Ishikawa (cell line): ENCODE measurements around the gene APBB2.

Experiments
- CEBPB ChIP-seq: IDR thresholded peaks from 2 replicates; pipeline ENCODE4 v1.6.1; 2012
- CREB1 ChIP-seq: IDR thresholded peaks from 2 replicates; pipeline ENCODE4 v1.6.1; 2012; ENCODE audit warnings: low read depth
- EGR1 ChIP-seq: IDR thresholded peaks from 2 replicates; pipeline ENCODE4 v1.6.1; 2012
- EP300 ChIP-seq: IDR thresholded peaks from 2 replicates; pipeline ENCODE4 v1.6.1; 2012; ENCODE audit warnings: borderline replicate concordance
- FOXM1 ChIP-seq: IDR thresholded peaks from 2 replicates; pipeline ENCODE4 v1.6.1; 2012; ENCODE audit warnings: low read depth, borderline replicate concordance
- NFIC ChIP-seq: IDR thresholded peaks from 2 replicates; pipeline ENCODE4 v1.6.1; 2012
- RAD21 ChIP-seq: IDR thresholded peaks from 2 replicates; pipeline ENCODE4 v1.6.1; 2012; ENCODE audit warnings: low read depth
- TAF1 ChIP-seq: IDR thresholded peaks from 2 replicates; pipeline ENCODE4 v1.6.1; 2012; ENCODE audit warnings: low read depth, mild to moderate bottlenecking
- TCF12 ChIP-seq: IDR thresholded peaks from 2 replicates; pipeline ENCODE4 v1.6.1; 2012; ENCODE audit warnings: low read depth
- TEAD4 ChIP-seq: IDR thresholded peaks from 2 replicates; pipeline ENCODE4 v1.6.1; 2012
- YY1 ChIP-seq: IDR thresholded peaks from 2 replicates; pipeline ENCODE4 v1.6.1; 2012; ENCODE audit warnings: low read depth
- ZBTB7A ChIP-seq: IDR thresholded peaks from 2 replicates; pipeline ENCODE4 v1.6.1; 2012; ENCODE audit warnings: low read depth
- TF ChIP-seq, protein P1 (sequence below): IDR thresholded peaks from 2 replicates; pipeline ENCODE4 v1.6.1; 2012; ENCODE audit warnings: low read depth, mild to moderate bottlenecking
- TF ChIP-seq, protein P2 (sequence below): IDR thresholded peaks from 2 replicates; pipeline ENCODE4 v1.6.1; 2012
- TF ChIP-seq, protein P3 (sequence below): IDR thresholded peaks from 2 replicates; pipeline ENCODE4 v1.6.1; 2012

Gene APBB2

DNA sequence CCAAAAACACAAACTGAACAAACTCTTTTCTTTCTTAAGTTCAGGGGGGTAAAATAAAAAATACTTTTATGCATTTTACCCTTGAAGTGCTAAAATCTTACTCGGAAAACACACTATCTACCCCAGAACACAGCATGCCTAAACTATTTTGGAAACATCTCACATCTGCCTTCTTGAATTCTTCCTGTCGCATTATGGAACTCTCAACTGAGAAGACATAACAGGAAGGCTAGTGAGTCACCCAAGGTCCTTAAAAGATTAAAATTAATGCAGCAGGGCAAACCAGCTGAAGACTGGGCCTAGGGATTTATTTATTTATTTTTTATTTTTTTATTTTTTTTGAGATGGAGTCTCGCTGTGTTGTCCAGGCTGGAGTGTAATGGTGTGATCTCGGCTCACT is 208.2 kb downstream of the APBB2 start:
- TF ChIP-seq EP300 (no peak), TEAD4 (no peak)

DNA sequence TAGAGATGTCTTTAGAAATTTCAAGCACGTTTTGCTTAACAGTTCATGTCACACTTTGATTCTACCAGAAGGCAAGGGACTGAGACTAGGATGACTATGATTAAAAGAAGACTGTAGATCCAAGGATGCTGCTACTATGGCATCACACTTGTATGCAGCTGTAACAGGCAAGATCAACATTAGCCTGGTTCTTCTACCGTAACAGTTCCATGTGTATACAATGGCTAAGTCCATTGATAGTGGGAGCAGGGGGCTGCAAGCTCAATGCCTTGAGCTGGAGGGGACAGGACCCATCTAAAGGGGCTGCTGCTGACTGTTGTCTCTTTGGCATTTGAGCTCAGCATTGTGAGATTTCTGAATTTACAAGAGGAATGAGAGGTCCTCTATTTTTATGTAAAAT is 212.0 kb downstream of the APBB2 start:
- no peak for TF ChIP-seq NFIC
- no peak for TF ChIP-seq FOXM1
- TF ChIP-seq TCF12: no peak
- no peak for TF ChIP-seq YY1
- no peak for TF ChIP-seq EGR1
- TF ChIP-seq CEBPB: no peak

DNA sequence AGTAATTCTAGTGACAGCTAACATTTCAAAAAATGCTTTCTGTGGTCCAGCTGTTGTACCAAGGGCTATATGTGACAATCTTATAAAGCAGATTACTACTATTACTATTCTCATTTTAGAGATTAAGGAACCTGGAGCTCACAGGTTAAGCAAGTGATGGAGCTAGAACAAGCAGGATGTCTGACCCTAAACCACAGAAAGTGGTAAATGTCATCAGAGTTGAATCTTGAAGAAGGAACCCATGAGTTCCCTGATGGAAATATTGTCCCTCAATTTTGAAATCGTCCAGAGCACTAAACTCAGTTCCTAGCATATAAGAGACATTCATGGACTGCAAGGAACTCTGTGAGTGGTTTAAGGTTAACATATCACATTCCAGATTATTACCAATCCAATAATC is 214.0 kb downstream of the APBB2 start:
- no peak for TF ChIP-seq ZBTB7A

DNA sequence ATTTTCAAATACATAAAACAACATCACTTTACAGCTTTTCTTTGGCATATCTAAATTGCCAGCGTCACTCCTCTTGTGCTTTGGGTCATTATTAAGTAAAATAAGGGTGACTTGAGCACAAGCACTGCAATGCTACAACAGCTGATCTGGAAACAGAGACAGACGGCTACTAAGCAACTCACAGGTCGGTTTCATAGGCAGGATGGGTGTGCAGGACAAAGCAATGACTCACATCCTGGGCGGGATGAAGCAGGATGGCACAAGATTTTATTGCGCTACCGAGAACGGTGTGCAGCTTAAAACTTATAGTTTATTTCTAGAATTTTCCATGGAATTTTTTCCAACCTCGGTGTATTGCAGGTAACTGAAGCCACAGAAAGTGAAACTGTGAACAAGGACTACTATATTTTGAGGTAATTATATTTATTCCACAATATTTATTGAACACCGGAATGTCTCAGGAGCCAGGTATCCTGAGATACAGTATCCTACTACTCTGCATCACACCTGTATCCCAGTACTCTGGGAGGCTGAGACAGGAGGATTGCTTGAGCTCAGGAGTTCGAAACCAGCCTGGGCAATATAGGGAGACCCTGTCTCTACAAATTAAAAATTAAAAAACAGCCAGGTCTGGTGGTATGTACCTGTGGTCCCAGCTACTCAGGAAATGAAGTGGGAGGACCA is 215.5 kb downstream of the APBB2 start:
- TF ChIP-seq YY1 (no peak), CEBPB (no peak), ZBTB7A (no peak), TEAD4 (no peak), EP300 (no peak), EGR1 (no peak), RAD21 (no peak), CREB1 (no peak), TAF1 (no peak), TCF12 (no peak)
- TF ChIP-seq, protein P1, sequence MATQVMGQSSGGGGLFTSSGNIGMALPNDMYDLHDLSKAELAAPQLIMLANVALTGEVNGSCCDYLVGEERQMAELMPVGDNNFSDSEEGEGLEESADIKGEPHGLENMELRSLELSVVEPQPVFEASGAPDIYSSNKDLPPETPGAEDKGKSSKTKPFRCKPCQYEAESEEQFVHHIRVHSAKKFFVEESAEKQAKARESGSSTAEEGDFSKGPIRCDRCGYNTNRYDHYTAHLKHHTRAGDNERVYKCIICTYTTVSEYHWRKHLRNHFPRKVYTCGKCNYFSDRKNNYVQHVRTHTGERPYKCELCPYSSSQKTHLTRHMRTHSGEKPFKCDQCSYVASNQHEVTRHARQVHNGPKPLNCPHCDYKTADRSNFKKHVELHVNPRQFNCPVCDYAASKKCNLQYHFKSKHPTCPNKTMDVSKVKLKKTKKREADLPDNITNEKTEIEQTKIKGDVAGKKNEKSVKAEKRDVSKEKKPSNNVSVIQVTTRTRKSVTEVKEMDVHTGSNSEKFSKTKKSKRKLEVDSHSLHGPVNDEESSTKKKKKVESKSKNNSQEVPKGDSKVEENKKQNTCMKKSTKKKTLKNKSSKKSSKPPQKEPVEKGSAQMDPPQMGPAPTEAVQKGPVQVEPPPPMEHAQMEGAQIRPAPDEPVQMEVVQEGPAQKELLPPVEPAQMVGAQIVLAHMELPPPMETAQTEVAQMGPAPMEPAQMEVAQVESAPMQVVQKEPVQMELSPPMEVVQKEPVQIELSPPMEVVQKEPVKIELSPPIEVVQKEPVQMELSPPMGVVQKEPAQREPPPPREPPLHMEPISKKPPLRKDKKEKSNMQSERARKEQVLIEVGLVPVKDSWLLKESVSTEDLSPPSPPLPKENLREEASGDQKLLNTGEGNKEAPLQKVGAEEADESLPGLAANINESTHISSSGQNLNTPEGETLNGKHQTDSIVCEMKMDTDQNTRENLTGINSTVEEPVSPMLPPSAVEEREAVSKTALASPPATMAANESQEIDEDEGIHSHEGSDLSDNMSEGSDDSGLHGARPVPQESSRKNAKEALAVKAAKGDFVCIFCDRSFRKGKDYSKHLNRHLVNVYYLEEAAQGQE: no peak
- TF ChIP-seq, protein P2, sequence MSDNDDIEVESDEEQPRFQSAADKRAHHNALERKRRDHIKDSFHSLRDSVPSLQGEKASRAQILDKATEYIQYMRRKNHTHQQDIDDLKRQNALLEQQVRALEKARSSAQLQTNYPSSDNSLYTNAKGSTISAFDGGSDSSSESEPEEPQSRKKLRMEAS: no peak
- TF ChIP-seq, protein P3, sequence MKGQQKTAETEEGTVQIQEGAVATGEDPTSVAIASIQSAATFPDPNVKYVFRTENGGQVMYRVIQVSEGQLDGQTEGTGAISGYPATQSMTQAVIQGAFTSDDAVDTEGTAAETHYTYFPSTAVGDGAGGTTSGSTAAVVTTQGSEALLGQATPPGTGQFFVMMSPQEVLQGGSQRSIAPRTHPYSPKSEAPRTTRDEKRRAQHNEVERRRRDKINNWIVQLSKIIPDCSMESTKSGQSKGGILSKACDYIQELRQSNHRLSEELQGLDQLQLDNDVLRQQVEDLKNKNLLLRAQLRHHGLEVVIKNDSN: no peak

DNA sequence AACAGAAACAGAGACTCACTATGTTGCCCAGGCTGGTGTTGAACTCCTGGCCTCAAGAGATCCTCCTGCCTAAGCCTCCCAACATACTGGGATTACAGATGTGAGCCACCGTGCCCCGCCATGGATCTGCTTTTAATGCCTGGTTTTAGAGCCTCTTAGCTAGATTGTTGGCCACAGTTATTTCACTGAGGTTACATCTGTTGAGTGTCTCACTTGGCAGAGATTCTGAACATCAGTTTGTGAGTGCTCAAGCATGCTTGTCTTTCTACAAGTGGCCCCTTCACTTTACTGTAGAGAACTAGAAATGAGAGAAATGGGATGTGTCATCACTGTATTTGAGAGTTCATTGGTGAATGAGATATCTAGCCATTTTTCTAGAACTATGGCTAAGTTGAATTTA is 218.5 kb downstream of the APBB2 start:
- TF ChIP-seq TCF12: no peak
- no peak for TF ChIP-seq YY1
- TF ChIP-seq EGR1: no peak
- TF ChIP-seq EP300: no peak
- no peak for TF ChIP-seq CEBPB
- no peak for TF ChIP-seq CREB1
- no peak for TF ChIP-seq FOXM1
- TF ChIP-seq, protein P1: no peak
- TF ChIP-seq TAF1: no peak
- no peak for TF ChIP-seq ZBTB7A
- TF ChIP-seq, protein P2: no peak
- no peak for TF ChIP-seq NFIC
- TF ChIP-seq TEAD4: no peak
- TF ChIP-seq RAD21: no peak
- TF ChIP-seq, protein P3: no peak

DNA sequence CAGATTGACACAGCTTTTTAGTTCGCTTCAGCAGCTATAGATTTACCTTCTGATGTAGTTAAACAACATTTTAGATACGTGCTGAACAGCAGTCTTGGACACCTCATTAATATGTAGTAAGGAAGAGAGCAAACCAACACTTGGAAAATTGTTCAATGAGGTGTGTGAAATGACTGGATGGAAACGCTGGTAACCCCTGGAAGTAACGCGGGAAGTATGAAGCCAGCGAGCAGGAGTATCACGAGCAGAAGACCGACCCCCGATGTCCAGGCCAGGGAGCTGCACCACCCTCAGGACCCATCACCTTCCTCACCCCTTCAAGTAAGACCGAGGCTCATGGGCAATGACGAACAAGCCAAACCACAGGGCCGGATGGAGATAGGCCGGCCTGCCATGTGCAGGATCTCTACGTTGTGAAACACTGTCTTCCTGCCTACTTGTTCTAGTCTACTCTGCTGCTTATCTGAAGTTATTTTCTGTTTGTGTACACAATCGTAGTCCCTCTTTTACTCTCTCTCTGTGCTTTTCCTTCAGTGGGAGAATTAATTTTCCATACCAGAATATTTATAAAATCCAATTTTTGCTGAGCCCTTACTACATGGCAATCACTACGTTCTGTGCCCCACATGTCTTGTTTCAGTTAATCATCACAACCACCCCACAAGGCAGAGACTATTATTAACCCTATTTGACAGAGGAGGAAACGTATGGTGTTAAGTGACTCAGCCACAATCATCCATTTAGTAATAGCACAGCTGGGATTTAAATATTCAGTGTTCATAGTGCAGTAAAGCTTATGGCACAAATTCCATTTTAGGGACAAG is 221.7 kb downstream of the APBB2 start:
- TF ChIP-seq YY1: no peak
- TF ChIP-seq FOXM1: no peak
- TF ChIP-seq TCF12: no peak
- TF ChIP-seq ZBTB7A: no peak
- no peak for TF ChIP-seq NFIC
- no peak for TF ChIP-seq EGR1
- no peak for TF ChIP-seq RAD21
- no peak for TF ChIP-seq CEBPB
- no peak for TF ChIP-seq CREB1
- TF ChIP-seq, protein P1: no peak
- no peak for TF ChIP-seq TEAD4
- TF ChIP-seq, protein P3: no peak
- TF ChIP-seq, protein P2: no peak
- no peak for TF ChIP-seq EP300
- TF ChIP-seq TAF1: no peak
